KG1 (cell line): ENCODE data around the gene GAS6.

Experiments
- DNase-seq: peaks from one replicate; lab custom pipeline; 2025; lab: John Stamatoyannopoulos, UW

The GAS6 gene

DNA sequence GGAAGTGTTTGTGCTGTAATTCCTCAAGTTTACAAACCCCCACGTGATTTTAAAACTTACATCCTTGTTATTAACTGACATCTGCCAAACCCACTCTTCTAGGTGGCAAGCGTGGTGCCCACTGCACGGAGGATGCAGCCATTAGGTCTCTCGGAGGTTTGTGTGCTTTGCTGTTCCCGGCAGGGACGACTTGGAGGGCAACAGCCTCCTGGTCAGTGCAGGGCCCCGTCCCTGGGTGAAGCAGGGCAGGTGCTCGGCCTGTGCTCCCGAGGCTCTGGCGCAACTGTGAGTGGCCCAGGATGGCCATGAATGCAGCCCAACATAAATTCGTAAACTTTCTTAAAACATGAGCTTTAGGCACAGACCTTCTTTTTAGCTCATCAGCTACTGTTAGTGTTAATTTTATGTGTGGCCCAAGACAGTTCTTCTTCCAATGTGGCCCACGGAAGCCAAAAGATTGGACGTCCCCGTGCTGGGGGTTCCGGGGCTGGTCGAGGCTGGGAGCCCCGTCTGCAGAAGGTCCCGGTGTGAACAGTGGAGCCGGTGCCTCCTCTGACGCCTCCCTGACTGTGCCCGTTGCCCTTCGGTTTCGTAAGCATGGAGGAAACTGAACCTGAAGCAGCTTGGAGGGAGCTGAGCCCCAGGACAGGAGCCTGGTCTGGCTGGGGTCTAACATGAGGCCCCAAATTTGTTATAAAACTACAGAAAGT is 11.9 kb downstream of the GAS6 start:
- DNase-seq: no peak

DNA sequence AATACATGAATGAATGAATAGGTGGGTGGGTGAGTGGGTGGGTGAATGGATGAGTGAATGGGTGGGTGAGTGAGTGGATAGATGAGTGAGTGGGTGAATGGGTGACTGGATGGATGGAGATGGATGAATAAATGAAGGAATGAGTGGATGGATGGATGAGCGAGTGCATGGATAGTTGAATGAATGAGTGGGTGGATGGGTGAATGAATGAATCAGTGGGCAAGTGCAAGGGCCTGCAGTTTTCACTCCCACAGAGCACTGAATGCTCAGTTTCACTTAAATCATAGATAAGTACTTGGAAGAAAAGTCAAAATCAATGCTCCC is 12.4 kb downstream of the GAS6 start:
- DNase-seq: no peak

DNA sequence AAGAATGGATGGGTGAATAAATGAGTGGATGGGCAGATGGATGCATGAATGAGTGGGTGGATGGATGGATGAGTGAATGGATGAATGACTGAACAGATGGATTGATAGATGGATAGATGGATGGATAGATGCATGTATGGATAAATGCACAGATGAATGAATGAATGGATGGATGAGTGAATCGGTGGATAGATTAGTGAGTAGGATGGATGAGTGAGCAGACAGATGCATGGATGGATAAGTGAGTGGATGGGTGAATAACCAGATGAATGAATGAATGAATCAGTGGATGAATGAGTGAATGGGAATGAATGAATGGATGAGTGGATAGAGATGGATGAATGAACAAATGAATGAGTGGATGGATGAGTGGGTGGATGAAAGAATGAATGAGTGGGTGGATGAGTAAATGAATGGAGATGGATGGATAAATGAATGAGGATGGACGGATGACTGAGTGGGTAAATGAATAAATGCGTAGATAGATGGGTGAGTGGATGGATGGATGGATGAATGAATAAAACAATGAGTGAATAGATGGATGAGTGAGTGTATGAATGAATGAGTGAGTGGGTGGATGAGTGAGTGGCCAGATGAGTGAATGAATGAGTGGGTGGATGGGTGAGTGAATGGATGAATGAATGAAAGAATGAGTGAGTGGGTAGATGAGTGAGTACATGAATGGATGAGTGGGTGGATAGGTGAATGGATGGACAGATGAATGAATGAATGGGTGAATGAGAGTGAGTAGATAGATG is 13.0 kb downstream of the GAS6 start:
- no peak for DNase-seq

DNA sequence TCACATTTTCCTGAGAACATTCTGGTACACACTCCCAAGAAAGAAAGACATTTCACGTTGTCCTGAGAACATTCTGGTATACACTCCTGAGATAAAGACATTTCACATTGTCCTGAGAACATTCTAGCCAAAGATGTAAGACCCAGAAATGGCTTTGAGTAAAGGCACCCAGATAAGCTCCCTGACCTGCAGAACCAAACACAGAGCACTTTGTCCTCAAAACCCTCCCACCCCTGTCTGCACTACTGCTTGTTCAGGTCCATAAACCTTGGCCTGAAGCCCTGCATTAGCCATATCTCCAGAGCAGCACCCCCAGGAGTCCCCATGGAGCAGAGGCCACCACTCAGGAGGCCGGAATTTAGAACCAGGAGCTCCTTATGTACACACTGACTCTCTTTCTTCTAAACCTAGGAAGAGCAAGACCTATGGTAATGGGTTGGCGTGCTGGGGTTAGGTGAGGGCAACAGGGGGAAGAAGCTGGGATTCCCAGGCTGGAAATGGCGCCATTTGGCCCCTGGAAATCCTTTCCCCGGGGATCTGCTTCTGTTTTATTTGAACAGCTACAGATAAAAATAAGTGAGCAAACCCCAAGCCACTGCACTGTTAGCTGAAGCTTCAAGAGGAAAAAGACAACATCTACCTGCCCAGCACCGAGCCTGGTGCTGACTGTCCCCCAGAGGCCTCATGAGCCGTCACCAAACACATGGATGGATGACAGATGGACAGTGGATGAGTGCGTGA is 13.7 kb downstream of the GAS6 start:
- no peak for DNase-seq

DNA sequence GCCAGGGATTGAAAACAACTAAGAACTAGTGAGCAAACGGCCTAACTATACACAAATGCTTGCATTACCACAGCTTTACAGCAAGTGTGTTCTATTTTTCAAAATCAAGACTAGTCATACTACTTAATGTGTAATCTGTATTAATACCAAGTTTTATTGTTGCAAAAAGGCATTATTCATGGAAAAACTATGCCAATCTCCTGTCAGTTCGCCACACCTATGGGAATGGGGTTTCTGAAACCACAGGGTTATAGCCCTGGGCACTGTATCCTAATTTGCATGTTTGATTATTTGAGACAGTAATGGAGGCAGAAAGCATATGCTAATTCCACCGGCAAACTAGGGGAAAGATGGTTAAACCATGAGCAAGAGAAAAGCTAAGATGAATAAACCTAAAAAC is 14.3 kb downstream of the GAS6 start:
- DNase-seq: no peak

DNA sequence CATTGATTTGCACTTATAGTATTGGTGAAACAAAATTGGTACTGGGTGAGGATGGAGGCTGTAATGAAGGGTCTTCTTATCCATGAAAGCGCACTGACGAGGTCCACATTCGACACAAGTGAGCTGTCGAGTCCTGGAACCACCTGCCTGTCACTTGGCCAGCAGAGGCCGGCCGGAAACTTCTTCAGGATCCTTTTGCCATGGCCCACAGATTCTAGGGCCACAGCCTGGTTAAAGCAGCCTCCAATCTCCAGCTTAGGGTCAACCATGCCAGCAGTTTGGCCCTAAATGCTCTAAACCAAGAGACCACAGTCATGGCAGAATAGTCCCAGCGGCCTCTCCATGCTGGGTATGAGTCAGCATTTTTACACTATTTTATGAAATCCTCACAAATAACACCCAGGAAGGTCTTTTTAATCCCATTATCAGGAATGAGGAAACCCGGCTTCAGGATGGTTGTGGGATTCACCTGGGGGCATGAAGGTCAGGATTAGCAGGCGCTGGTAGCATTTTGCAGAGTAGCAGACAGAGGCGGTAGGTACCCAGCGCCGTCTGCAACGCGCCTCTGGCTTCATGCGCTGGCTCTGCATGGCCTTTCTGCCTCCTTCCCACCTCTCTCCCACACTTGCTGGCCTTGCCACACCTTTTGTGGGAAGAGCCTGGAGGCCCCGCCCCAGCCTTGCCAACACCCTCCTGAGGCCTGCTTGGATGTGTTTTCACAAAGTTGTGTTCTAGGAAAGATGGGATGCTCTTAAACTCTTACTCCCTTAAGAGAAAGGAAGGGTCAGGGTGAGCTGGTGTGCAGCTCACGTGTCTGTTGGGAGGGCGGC is 15.2 kb downstream of the GAS6 start:
- no peak for DNase-seq

DNA sequence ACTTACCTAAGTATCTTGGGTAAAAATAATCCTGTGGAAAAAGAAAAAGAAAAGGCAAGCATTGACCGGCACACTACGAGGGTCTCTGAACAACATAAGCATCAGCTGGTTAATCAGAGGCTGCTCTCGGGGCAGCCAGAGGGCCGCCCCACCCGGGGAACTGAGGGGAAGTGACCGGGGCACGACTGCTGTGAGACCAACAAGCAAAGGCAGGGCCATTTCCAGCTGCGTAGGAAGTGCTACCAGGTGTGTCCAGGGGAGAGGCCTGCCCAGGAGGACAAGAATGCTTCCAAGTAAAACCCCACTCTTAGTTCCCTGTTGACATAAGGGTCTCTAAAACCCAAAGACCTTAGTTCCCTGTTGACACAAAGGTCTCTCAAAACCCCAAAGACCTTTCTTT is 15.9 kb downstream of the GAS6 start:
- DNase-seq: no peak

DNA sequence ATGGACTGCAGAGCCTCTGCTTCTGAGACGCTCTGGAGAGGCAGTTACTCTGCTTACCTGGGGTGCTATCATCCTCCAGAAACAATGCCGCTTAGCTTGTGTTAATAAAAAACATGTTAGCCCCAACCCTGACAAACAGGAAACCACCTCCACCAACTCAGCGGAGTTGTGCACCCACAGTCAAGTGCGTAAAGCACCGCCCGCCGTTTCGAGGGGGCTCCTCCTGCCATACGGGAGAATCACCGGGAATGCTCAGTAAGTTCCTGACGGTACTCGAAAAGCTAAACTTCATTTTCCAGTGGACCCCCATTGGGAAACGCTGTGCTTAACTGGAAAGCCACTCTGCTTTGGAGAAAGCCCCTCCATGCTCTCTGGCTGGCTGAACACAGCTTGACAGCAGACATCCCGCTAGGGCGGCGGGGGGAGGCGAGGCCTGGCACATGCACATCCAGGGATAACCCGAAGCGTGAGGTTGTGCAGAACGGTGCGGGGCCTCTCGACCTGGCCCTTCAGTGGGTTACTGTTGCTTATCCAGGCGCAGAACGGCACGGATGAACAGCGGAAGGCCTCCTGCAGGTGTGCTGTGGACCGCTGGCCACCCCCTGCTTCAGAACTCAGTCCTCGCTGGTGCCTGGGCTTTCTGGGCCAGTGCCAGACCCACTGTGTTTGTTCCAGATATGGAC is 17.1 kb downstream of the GAS6 start:
- no peak for DNase-seq

DNA sequence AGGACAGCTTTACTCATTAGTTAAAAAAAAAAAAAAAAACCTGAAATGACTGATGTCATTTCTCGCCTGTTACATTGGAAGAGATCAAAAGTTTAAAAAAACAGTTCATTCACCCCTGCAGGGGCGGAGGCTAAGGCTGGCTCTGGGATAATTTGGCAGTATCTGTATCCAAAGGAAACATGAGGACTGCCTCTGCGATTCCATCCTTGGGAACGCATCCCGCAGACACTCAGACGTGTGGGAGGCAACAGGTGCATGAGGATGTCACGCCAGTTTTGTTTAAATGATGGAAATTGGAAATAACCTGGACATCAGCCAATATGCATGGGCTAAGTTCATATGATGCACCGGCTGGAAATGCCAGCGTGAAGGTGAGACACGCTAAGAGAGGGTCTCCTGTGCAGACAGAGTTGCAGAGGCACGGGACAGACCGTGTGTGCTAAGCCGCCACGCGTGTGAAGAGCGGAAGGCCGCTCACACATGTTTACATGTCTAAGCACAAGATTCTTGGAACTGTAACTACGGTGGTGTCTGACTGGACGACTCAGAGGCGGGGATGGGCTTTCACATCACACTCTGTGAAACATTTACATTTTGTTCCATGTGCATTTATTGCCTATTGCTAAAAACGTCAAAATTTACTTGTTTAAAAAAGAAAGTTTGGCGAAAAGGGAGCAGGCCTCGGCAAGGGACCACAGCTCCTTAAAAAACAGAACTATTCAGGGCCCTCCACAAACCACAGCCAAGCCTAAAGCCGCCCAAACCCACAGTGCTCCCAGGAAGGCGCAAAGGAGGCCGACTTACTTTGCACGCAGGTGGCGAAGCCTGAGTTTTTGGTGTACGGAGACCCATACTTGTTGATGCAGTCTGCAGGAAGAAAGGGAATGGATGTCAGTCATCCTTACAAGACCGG is 17.9 kb downstream of the GAS6 start:
- no peak for DNase-seq

DNA sequence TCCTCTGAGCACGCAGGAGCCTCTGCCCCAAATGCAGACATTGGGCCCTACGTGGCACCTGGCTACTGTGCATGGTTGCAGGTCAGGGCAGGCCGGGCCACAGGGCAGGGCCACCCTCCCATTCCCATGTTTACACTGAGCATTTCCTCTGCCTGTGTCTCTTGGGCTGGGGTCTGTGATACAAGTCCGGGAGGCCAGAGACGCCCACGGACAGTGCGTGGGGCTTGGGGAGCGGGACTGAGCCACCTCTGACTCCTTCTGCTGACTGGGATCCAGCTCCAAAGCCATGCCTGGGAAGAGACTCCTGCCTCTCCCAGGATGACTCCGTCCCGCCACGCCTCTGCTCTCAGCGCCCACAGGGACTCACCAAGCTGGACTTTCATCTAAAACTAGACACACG is 18.8 kb downstream of the GAS6 start:
- no peak for DNase-seq

DNA sequence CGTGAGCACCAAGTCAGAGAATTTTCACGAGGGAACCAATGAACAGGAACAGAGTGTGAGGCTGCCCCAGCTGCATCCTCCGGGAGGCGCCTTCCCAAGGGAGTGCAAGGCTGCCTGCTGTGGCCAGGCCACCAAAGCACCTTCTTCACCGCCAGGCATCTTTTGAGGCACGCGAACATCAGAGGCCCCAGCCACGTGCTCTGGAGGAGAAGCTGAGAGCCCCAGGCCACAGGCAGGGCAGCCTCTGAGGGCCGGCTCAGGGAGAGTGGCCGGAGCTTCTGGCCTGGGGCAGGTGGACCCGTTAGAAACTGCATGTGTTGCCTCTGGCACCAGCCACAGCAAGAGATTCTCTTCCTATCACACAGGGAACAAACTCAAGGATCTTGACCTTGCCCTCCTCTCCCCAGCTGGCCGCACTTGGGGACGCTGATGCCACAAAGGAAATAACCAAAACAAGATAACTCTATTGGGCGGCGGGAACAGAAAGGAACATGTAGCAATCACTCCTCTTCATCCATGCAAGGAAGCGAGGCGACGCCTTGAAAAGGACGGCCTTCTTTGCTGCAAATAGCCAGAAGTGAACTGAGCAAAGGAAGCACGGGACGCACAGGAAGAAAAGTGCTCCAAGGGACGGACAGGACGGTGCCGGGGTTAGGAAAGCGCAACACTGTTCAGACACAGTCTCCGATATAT is 19.9 kb downstream of the GAS6 start:
- DNase-seq: no peak

DNA sequence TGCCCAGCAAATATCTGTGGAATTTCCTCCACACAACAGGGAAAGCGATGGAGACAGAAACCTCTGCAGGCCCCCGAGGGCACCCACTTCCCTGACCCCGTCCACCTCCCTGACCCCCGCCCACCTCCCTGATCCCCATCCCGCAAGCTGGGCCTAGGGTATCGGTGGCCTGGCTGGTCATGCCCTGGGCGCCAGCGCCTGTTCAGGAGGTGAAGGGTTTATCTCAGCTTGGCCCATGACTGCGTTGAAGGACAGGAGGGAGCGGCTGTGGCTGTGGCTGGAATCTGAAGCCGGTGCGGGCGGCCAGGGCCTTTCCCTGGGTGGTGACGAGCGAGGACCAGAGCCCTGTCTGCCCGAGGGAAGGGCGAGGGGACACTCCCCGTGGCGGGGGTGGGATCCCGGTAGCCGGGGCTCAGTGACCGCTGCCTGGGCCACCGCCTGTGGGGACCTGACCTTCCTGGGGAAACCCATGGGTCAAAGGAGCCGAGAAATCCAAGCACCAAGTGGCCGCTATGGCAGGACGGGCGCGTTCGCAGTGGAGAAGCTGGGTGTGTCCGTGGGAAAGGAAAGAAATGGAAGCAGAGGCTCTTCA is 20.7 kb downstream of the GAS6 start:
- DNase-seq: no peak

DNA sequence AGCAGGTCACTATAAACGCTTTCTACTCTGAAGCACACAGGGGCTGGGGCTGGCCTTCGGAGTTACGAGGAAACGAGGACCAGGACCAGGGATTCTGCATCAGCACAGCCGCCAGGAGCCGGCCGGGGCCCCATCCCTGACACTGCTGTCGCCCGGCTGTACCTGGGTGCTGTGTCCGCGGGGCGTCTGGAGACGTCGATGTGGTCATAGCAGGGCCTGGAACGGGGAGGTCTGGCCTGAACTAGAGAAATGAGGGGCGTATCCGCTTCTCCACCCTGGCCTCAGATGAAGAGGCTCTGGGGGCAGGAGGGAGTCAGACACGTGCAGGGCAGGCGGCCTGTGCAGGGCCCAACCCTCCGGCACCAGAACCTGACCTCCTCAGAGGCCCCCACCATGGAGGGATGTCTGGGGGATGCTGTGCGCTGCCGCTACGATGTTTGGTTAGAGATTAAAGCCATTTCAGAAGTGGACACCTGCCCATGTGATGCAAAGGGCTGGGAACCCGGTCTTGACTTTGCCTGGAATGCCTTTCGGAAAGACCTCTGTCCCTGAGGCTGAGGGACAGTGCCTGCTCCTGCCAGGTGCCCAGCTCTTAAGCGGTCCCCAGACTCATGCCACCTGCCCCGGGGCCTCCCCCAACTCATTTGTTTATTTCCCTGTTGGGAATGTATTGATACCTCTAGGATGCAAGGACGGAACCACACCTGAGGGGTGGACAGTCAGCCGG is 21.4 kb downstream of the GAS6 start:
- DNase-seq: no peak

DNA sequence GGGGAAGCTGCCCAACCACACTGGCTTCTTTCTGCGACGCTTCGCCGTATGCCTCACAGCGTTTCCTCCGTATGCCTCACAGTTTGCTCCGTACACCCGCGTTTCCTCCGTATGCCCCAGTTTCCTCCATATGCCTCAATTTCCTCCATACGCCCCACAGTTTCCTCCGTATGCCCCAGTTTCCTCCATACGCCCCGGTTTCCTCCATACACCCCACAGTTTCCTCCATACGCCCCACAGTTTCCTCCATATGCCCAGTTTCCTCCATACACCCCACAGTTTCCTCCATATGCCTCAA is 22.6 kb downstream of the GAS6 start:
- DNase-seq: no peak

DNA sequence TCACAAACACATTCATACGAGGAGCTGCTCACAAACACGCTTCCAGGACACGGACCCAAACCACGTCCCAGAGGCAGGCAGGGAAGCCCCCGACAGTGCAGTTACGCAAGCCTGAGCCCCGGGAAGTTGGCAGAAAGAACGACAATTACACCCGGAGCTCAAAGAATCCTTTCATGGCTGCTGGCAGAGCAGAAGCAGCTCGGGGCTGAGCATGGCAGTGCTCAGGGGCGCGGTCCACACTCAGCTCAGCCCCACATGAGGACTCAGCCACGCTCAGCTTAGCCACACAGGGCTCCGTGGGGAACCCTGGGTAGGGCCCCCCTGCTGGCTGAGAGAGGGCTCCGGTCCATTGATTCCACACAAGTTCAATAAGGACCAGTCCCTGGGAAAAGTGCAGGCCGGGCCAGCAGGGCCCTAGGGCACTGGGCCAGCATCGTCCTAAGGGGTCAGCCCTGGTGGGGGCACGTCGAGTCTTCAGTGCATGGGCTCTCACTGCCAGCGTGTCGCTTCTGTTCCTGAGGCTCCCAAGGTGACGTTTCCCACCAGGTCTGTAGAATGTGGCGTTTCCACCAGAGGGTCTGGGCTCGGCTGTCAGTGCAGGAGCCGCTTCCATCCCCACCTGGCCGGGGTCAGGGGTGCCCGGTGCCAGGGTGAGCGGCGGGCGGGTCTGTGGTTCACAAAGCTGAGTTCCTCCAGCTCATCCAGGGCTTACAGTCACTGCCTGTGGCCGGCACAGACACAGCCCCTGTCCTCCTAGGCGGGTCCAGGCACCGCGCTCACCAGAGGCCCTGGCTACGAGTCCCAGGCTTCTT is 23.1 kb downstream of the GAS6 start:
- no peak for DNase-seq

DNA sequence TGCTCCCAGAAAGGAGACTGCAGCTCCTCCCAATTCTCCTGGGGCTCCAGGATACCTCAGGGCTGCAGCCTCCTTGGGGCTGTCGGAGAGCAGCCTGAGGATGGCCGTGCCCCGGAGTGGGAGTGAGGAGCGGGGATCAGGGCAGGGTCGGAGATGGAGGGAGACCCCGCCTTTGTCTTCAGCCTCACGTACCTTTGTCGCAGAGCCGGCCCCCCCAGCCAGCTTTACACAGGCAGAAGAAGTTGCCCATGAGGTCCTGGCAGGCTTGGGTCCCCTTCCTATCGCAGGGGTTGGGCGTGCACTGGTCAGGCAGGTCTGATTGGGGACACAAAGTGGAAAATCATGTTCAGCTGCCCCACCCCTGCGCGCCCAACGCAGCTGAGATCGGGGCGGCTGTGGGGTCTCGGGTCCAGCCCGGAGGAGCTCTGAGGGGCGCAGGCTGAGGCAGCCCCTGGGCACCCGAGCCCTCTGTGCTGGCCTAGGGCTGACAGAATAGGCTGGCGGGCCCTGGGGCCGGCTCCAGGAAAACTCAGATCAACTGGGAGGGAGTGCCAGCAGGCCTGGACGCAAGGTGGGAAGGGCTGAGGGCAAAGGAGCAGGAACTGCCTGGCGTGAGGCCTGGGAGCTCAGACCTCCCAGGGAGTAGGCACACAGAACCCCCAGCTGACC is 24.2 kb downstream of the GAS6 start:
- DNase-seq: no peak

DNA sequence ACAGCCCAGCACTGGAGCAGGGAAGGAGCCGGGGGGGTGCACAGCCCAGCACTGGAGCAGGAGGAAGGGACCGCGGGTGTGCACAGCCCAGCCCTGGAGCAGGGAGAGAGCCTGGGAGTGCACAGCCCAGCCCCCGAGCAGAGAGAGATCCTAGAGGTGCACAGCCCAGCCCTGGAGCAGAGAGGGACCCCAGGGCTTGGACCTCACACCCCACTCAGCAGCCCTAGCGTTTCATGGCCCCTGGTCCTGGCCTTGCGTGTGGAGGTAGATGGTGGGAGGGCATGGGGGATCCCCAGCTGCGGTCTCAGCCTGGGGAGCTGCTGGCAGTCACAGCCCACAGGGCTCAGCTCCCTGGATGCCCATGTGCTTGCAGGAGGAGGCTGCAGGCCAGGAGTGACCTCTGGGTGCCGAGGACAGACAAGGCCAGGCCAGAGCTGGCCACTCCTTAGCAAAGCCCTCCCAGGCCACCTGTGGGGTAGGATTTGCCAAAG is 25.1 kb downstream of the GAS6 start:
- no peak for DNase-seq
